Omental fat pad (tissue), 4 donors: ENCODE measurements around the gene NEDD9. TPM values are rescaled to one million over a fixed set of nuclear protein-coding genes. Genes with fewer than 3 reads are reported as not detected.

Experiments used
- ATAC-seq: fragments of 150-250 bp; one replicate; pipeline ENCODE4 v1.9.1; 2016; ENCODE audit warnings: mild to moderate bottlenecking, moderate library complexity; ENCODE audit not compliant: low FRiP score
- DNase-seq: peaks from one replicate; pipeline ENCODE4 v3.0.0-alpha.2; 2019; ENCODE audit warnings: low spot score
- CTCF ChIP-seq, 3 donors: fragments of 450-650 bp; IDR thresholded peaks; one replicate each; pipeline ENCODE4 v1.5.1; 2016 to 2017; ENCODE audit warnings: antibody characterized with exemption in 3 of 3, mild to moderate bottlenecking in 3 of 3, moderate library complexity in 2 of 3
- total RNA-seq, 4 donors: library from RNA; depleted of rRNA; stranded (reverse); fragments of >200 nt; gene quantifications; one replicate each; pipeline ENCODE4 v1.1.0, GENCODE V29; 2016

Gene NEDD9
- total RNA-seq, 4 donors from 2014 or later = 77.2 to 196 (median 106) TPM

DNA sequence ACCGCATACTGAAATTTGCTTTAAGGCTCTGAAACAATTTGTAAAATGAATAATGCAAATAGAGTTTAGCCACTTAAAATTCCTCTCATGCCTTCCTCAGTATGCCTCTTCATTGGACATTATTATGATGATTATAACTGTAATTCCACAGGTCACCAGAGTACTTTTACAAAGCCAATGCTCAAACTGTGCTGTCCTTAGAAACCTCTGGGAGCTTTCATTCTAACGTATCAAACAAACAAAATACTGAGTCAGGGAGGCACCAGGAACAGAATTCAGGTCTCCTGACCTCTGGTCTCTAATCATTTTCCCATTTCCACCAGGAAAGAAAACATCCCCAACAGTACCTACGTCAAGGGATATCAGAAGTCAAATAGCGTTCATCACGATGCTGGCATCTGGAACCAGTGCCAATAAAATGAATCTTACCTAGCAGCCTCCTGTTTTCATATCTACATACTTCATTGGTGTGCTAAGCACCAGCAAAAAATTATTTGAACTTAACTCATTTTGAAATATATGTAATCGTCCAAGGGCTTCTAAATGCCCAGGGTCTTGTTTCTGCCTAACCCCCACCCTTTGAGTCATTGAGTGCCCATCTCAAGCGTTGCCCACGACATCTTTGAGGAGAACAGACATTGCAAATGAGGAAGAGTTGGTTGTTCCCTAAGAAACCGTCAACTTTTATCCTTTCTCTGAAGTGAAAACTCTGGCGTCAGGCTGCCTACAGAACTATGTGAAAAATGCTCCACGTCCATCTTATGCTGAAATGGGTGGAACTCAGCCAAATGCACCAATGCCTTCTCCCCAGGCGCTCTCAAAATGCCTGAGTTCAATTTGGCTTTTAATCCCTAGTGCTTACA is 37.9 kb downstream of the NEDD9 start:
- peak; percentile 79 for ATAC-seq
- DNase-seq = no peak
- TF ChIP-seq CTCF (IDR thresholded peaks at IDR 0.05) = no peak

DNA sequence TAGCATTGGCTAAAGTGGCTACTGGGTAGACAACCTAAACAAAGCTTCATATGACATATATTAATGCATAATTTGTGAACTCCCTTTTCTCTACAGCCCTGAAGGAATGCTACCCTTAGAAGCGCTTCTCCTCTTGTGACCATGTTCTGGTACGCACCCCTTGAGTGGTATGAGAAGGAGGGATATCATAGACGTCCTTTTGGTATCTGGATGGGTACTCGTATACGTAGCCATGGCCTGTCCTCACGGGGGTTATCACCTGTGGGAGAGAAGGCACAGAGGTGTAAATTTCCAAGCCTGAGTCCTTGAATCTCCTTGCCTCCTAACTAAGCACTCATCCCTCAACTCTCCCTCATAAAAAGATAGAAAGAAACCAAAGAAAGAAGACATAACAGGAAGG is 39.0 kb downstream of the NEDD9 start:
- DNase-seq (no peak), ATAC-seq (no peak)
- TF ChIP-seq CTCF (IDR thresholded peaks at IDR 0.05) = no peak

DNA sequence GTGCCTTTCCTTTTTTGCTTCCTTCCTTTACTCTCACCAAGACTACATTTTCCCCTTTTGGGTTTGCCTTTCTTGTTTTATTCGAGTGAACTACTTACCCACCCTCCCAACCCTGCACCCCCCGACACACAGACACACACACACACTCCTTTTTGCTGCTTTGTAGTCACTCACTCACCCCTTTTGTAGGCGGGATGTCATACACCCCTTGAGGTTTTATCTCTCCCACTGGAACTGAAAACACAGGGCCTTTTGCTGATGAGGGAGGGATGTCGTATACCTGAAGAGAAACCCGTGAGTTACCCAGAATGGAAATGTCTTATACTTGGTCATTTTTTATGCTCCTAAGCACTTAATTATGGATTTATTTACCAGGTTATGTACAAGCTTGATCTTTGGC is 40.3 kb downstream of the NEDD9 start:
- DNase-seq = no peak
- ATAC-seq = no peak
- TF ChIP-seq CTCF (IDR thresholded peaks at IDR 0.05) = no peak

DNA sequence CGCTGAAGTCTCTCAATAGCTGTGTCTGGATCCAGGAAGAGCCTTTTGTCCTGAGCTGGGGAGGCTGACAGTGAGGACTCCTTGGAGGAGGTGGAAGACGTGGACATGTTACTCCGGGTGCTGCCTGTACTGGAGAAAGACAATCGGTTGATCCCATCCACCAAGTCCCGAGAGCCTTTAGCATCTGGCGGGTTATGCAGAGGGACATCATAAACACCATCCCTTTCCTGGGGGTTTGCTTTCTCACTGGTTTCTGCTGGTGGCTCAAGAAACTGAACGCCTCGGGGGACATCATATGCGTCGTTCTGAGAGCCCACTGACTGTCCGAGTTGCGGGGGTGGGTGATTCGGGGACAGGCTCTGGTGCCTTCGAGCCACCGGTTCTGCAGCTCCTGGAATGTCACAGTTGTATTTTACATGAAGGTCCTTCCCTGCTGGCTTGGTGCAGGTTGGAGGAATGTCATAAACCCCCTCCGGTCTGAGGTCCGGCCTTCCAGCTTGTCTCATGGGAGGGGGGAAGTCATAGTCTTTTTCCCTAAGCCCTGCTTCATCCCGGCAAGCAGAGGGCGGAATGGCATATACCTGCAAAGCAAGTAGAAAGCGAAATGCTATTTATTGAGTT is 41.7 kb downstream of the NEDD9 start:
- TF ChIP-seq CTCF (IDR thresholded peaks at IDR 0.05) = no peak
- DNase-seq = no peak
- ATAC-seq = no peak

- ATAC-seq (no peak), DNase-seq (no peak)
- TF ChIP-seq CTCF (IDR thresholded peaks at IDR 0.05) = no peak
Observed at GRCh38 chr6:11189865-11190624, 42.4 kb downstream of the NEDD9 start.

DNA sequence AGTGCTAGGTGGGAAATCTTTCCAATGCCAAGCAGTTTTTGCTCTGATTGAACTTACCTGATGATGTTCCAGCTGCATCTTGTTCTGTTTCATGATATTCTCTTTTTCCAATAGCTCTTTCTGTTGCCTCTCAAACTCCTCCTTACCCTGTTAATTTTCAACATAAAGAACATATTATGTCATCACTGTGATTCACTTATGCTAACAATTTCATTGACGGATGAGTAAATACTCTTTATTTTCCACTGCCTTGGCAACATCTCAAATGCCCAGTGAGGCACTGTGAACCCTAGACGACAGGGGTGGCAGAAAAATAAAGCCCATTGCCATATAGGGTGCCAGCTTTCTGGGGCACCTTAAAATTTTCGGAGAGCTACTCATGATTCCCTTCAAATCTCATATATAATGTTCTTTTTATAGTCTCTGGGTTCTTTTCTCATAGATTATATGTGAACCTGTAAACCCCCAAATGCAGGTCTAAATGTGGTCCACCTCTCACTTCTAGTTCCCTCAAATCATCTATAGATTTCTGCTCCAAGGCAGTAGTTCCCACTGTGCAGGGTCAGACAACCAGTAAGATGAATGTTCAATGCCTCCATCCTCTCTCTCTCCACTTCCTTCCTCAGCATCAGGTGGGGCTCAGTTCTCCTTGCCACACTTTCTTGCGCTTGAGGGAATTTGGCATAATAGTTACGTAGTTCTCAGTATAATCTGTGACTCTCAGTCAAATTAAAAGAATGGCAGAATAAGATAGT is 44.1 kb downstream of the NEDD9 start:
- no peak for ATAC-seq
- TF ChIP-seq CTCF (IDR thresholded peaks at IDR 0.05) = no peak
- no peak for DNase-seq
